Endometrial microvascular endothelial cells (primary cell): Measurements from ENCODE around the gene CCSER2. TPM values are rescaled to one million over a fixed set of nuclear protein-coding genes. Genes with fewer than 3 reads are reported as not detected.
"Not testable (repeated sequence)": the region's sequence is repeated elsewhere in the genome, so short reads cannot be mapped to it uniquely, and the experiment has no call there.

Experiments used
- in situ Hi-C: cut with HindIII; loops from 2 replicates; pipeline ENCODE4 v1.10.0; 2017; ENCODE audit warnings: low sequenced_read_pairs, low pct_unique_long_range_greater_than_20kb; ENCODE audit errors: inconsistent ontology term
- total RNA-seq: library from RNA; depleted of rRNA; stranded (reverse); fragments of >200 nt; gene quantifications from one replicate; pipeline ENCODE4 v1.2.3, GENCODE V29; 2015; ENCODE audit errors: inconsistent ontology term

CCSER2 gene
- total RNA-seq, 1 donor from 2014 or later = 29.2 TPM

- in situ Hi-C loops = no loop called here
Measured at GRCh38 chr10:84478679-84479078, 150.3 kb downstream of the CCSER2 start.

- in situ Hi-C loops = no loop called here
Measured at GRCh38 chr10:84484541-84484940, 156.2 kb downstream of the CCSER2 start.

GRCh38 chr10:84493361-84493760 lies 165.0 kb downstream of the CCSER2 start:
- in situ Hi-C loops = no loop called here

- in situ Hi-C loops = no loop called here
Measured at GRCh38 chr10:84493951-84494848, 165.8 kb downstream of the CCSER2 start.

GRCh38 chr10:84494849-84495180 lies 166.4 kb downstream of the CCSER2 start:
- in situ Hi-C loops = no loop called here

- in situ Hi-C loops = no loop called here
Measured at GRCh38 chr10:84497978-84498377, 169.6 kb downstream of the CCSER2 start.

- in situ Hi-C loops = not testable (repeated sequence)
Measured at GRCh38 chr10:84499039-84499438, 170.7 kb downstream of the CCSER2 start.

- in situ Hi-C loops = no loop called here
Measured at GRCh38 chr10:84499846-84500245, 171.5 kb downstream of the CCSER2 start.

- in situ Hi-C loops = no loop called here
Measured at GRCh38 chr10:84510121-84510520, 181.7 kb downstream of the CCSER2 start.

GRCh38 chr10:84511106-84511505 lies 182.7 kb downstream of the CCSER2 start:
- in situ Hi-C loops = no loop called here

GRCh38 chr10:84511709-84512285 lies 183.4 kb downstream of the CCSER2 start:
- in situ Hi-C loops = no loop called here

GRCh38 chr10:84517554-84517953 lies 189.2 kb downstream of the CCSER2 start:
- in situ Hi-C loops = no loop called here

- in situ Hi-C loops = no loop called here
Measured at GRCh38 chr10:84519235-84519634, 190.8 kb downstream of the CCSER2 start.

GRCh38 chr10:84521013-84521412 lies 192.6 kb downstream of the CCSER2 start:
- in situ Hi-C loops = no loop called here

GRCh38 chr10:84521468-84521867 lies 193.1 kb downstream of the CCSER2 start:
- in situ Hi-C loops = no loop called here

GRCh38 chr10:84522612-84523462 lies 194.4 kb downstream of the CCSER2 start:
- in situ Hi-C loops = no loop called here

GRCh38 chr10:84523526-84523925 lies 195.1 kb downstream of the CCSER2 start:
- in situ Hi-C loops = no loop called here

GRCh38 chr10:84524435-84524834 lies 196.0 kb downstream of the CCSER2 start:
- in situ Hi-C loops = no loop called here

- in situ Hi-C loops = no loop called here
Measured at GRCh38 chr10:84525120-84525806, 196.9 kb downstream of the CCSER2 start.
